GM21825 (cell line): Measurements from ENCODE around the gene FAM210A.
A peak's percentile ranks its signal among the peaks of the same experiment; 100 is the strongest.
"Not testable (repeated sequence)": the region's sequence is repeated elsewhere in the genome, so short reads cannot be mapped to it uniquely, and the experiment has no call there.

Source experiments
- ATAC-seq: cut with Tn5 transposase; IDR thresholded peaks from one replicate; pipeline ENCODE4 v1.9.1; 2021; ENCODE audit warnings: mild to moderate bottlenecking, moderate library complexity; ENCODE audit not compliant: unreplicated experiment

FAM210A gene, protein sequence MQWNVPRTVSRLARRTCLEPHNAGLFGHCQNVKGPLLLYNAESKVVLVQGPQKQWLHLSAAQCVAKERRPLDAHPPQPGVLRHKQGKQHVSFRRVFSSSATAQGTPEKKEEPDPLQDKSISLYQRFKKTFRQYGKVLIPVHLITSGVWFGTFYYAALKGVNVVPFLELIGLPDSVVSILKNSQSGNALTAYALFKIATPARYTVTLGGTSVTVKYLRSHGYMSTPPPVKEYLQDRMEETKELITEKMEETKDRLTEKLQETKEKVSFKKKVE

GRCh38 chr18:13726232-13726971 lies at the start of gene FAM210A, which contains the start of gene RNMT:
TSS of gene FAM210A (minus strand) at chr18:13726558. CDS start at chr18:13682077, 44,481 bp downstream.
TSS of gene RNMT (plus strand) at chr18:13726673. CDS start at chr18:13731518, 4,845 bp downstream.
- ATAC-seq: peak; percentile 95

GRCh38 chr18:13775058-13775457 lies 48.7 kb upstream of the FAM210A start:
- ATAC-seq: no peak

DNA sequence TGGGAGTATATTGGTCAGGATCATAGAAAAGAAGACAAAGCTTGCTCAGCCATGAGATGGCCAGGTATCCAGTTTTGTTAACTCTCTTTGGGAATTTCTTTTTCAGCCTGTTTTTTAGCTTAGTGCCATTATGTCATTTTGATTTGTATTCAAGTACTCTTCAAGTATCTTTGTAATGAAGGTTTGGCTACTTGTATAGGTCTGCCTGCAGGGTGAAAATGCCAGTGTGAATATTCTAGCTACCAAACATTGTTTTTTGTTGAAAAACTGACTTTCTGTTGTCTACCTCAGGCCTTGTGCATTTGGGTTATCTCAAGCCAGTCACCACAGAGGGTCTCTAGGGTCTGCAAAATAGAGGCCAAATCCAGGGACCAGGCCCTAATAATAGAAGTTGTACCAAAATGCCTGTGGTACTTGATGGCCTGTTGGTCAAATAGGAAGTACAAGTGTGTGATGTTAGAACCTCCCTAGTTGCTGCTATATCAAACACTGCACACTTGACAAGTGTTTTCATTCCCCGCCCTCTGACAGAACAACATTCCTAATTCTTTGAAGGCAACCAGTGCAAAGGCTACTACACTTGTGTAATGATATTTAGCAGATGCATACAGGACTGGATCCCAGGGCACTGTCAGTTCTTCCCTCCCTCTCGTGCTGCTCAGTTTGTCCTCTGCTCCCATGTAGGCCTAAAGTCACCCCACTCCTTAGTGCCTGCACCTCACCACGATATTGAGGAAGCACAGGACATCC lies 36.5 kb upstream of the FAM210A start:
- ATAC-seq: no peak

- ATAC-seq: no peak
Measured at GRCh38 chr18:13760047-13760446, 33.7 kb upstream of the FAM210A start.

GRCh38 chr18:13758622-13759021 lies 32.3 kb upstream of the FAM210A start:
- ATAC-seq: no peak

DNA sequence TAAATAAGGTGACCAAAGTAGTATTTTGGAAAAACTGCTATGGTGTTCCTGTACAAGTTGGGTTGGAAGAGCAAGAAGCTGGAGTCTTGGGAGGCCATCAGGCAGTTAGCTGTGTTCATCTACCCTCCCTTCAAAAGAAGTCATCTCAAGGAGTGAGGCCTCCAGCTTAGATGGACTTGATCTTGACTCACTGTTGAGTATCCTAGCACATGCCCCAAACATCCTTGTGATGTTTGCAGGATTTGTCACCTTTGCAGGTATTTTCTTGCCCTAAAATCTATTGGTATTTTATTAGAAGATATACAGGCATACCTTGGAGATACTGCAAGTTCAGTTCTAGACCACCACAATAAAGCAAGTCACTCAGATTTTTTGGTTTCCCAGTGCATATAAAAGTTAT lies 30.3 kb upstream of the FAM210A start:
- no peak for ATAC-seq

GRCh38 chr18:13756261-13756660 lies 29.9 kb upstream of the FAM210A start:
- no peak for ATAC-seq

- ATAC-seq: not testable (repeated sequence)
Measured at GRCh38 chr18:13751599-13751998, 25.2 kb upstream of the FAM210A start.

DNA sequence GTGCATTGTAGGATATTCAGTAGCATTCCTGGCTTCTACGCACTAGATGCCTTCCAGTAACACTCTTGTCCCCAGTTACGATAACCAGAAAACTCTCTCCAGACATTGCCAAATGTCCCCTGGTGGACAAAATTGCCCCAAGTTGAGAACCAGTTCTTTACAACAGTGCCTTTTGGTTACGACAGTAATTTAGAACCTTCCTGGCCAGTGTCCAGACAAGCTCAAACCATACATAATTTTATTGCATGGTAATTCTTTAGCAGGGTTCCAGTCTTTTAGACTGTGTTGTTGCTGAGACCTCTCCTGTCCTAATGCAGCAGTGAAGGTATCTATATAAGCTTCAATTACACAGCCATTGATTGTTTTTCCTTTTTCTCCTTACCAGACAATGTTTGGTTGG lies 20.3 kb upstream of the FAM210A start:
- no peak for ATAC-seq

DNA sequence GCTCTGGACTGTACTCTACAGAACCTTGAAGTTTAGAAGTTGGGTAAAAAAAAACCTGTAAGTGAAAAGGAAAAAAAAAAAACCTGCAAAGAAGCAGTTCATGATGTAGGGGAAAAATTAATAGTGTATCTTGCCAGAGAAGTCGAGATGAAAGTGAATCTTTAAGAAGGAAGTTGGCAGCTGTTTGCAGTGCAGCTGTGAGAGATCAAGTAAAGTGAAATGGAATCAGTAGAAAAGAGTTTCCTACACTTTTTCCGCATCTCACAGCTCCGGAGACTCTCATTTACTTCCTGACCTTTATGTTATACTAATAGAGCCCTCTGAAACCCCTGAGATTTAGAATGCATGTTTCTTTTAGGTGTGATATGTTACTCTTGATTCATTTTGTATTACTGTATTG lies 19.3 kb upstream of the FAM210A start:
- ATAC-seq: no peak

DNA sequence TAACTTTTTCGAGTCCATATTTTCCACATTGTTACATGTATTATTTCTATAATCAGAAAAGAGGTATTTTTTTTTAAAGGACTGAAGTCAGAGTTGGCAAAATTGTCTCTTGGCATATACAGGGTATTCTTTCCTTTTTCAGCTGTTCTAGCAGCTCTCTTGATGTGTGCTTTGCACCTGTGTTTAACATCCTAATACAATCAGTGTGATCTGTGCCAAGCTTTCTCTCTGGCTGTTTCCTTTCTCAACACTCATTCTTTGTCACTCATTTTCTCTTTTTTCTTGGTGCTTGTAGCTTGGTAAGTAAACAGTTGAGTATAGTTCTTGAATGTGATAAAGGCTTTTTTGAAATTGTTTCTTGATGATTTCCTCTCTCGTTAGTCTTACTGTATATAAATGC lies 9.3 kb upstream of the FAM210A start:
- ATAC-seq: no peak

GRCh38 chr18:13730481-13730880 lies 4.1 kb upstream of the FAM210A start:
- ATAC-seq: no peak

DNA sequence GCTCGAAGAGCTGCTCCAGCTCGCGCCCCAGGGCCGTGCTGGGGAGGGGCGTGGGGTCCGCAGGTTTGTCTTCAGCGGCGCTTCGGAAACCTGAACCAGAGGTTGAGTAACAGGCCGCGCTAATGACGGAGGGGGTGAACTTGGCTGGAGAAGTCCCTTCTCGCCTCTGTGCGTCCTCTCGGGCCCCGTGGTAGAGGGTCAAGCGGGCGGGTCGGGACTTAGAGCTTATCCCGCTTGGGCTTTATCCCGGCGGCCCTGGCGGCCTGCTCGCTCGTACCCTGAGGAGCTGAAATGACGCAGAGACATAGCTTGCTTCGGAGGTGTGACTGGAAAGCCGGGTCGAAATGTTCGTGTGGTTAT lies 594 bp upstream of the FAM210A start:
- peak; percentile 25 for ATAC-seq

GRCh38 chr18:13725566-13726231 lies 659 bp downstream of the FAM210A start:
- no peak for ATAC-seq

GRCh38 chr18:13720847-13721246 lies 5.5 kb downstream of the FAM210A start:
- ATAC-seq: no peak

DNA sequence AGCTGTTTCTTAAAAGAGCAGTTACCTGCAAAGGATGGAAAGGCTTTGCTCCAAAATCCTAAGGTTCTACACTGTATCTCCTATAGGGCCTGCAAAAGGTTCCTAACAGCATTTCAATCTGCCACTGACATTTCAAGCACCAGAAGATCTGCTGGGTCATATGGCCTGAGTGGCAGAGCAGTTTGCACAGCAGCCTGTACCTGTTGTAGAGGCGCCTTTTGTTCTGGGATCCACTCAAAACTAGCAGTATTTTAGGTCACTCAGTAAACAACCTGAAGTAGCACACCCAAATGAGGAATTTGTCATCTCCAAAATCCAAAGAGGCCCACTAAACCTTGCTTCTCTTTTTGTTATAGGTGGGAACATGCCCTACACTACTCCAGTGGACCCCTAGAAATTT lies 6.2 kb downstream of the FAM210A start:
- no peak for ATAC-seq

DNA sequence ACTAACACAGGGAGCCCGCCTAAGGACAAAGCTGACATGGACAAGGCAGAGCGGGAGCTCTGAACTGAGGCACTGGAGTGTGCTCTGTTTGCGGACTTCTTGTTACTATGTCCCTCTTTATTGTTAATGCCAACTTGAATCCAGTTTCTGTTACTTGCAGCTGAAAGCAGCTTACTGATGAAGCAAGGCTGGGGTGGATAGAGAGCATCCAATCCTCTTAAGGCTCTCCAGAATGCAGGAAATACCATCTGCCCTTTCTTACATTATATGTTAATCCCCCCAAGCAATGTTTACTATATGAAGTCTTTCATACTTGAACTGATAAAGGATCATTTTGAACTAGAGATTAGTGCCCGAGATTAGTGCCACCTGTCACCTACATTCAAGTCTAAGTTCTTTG lies 9.4 kb downstream of the FAM210A start:
- no peak for ATAC-seq

- ATAC-seq: no peak
Measured at GRCh38 chr18:13715330-13715729, 11.0 kb downstream of the FAM210A start.

DNA sequence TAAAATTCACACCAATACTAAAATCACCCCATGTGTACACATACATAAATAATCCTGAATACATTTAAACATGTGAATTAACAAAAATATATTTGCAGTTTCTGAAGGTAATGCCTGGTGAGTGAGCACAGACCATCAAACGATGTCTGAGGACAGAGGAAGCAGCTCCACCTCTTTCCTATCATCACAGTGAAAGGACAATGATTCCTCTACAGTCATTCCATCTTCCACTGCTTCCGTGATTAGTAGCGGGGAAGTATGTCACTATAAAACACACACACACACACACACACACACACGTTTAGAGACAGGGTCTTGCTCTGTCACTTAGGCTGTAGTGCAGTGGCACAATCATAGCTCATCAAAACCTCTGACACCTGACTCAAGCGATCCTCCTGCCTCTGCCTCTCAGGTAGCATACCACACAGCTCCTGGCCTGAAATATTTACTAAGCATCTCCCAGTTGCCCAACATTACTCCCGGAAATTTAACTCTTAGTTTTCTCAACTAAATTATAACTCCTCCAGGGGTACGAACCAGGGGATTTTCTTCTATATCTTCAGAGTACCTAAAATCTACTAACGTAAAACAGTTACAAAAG lies 12.8 kb downstream of the FAM210A start:
- no peak for ATAC-seq

DNA sequence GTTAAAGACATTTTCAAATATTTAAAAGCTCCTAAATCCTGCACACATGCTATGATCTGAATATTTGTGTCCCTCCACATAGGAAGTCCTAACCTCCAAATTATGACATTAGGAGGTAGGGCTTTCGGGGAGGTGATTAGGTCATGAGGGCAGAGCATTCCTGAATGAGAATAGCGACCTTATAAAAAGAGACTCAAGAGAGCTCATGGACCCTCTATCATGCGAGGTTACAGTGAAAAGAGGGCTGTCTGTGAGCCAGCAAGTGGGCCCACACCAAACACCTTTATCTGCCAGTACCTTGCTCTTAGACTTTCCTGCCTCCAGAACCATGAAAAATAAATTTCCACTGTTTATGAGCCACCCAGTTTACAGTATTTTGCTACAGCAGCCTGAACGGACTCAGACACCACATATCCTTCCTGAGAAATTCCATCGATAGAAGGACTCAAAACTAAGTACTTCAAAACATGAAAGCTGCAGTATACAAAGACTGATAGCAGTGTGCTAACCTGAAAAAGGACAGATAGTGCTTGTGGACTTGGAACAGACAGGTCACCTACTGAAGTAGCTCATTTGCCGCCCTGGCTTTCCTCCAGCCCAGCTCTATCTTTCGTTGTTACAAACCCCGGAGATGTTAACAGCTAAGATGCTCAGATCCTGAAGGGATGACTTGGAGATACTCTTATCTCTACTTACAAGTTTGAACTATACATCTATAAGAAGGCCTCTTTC lies 13.8 kb downstream of the FAM210A start:
- ATAC-seq: no peak
